Activated CD8-positive, alpha-beta memory T cell treated with anti-CD3 and anti-CD28 coated beads, Interleukin-2, amount 10 ng/mL, durations not matched to agents 7 days and 5 days (primary cell): ENCODE measurements around the gene SLC25A45. TPM values are rescaled to one million over a fixed set of nuclear protein-coding genes. Genes with fewer than 3 reads are reported as not detected.

Experiments
- ATAC-seq: fragments of 150-1000 bp; cut with Tn5 transposase; one replicate; pipeline ENCODE4 v1.10.0; 2021; ENCODE audit warnings: moderate library complexity
- CTCF ChIA-PET: fragments of 350-600 bp; sonication (Branson Sonifier 250); formaldehyde crosslinking; loops from one replicate; lab custom pipeline; 2021; ENCODE audit warnings: antibody characterized with exemption; lab: Charles Lee
- DNase-seq: peaks from one replicate; pipeline ENCODE4 v3.0.0-alpha.2; 2020
- H3K27ac Mint-ChIP-seq: one replicate; pipeline ENCODE4 v1.8.0; 2021; ENCODE audit warnings: mild to moderate bottlenecking, mixed read lengths
- H3K27me3 Mint-ChIP-seq: one replicate; pipeline ENCODE4 v1.8.0; 2021; ENCODE audit warnings: mixed read lengths
- H3K36me3 Mint-ChIP-seq: one replicate; pipeline ENCODE4 v1.8.0; 2021; ENCODE audit warnings: mild to moderate bottlenecking, mixed read lengths
- H3K4me1 Mint-ChIP-seq: one replicate; pipeline ENCODE4 v1.8.0; 2021; ENCODE audit warnings: mixed read lengths
- H3K4me3 Mint-ChIP-seq: one replicate; pipeline ENCODE4 v1.8.0; 2021; ENCODE audit warnings: mild to moderate bottlenecking, moderate library complexity, mixed read lengths
- H3K9me3 Mint-ChIP-seq: one replicate; pipeline ENCODE4 v1.8.0; 2022; ENCODE audit warnings: low read depth, mixed read lengths
- total RNA-seq, 2 experiments: library from RNA; stranded (reverse); gene quantifications; one replicate each; pipeline ENCODE4 v1.2.3, GENCODE V29; 2021

SLC25A45 gene
- total RNA-seq, 2 experiments from 2014 or later = 19.4 to 25.1 TPM

GRCh38 chr11:65396769-65397745 is 14.6 kb upstream of the SLC25A45 start:
- DNase-seq = no peak
- H3K4me3 Mint-ChIP-seq = no peak overlapping the region
- H3K27me3 Mint-ChIP-seq = no peaks in the 10 kb centered on the region
- H3K36me3 Mint-ChIP-seq = peaks cover 10% of the 10 kb centered on the region
- H3K4me1 Mint-ChIP-seq = no peaks in the 10 kb centered on the region
- H3K27ac Mint-ChIP-seq = no peak overlapping the region
- CTCF ChIA-PET = interaction anchor here (1.1 to 1.2 kb wide), 2 partner anchors 19 to 114 kb away, joined by 3 read pairs; no protein-coding TSS in a partner anchor
- no peak for ATAC-seq
- no peaks in the 10 kb centered on the region for H3K9me3 Mint-ChIP-seq

- CTCF ChIA-PET = no interaction called here
- H3K27ac Mint-ChIP-seq = no peak overlapping the region
These were observed 13.6 kb upstream of the SLC25A45 start for GRCh38 chr11:65395961-65396530.

GRCh38 chr11:65394125-65394536 is 11.7 kb upstream of the SLC25A45 start:
- CTCF ChIA-PET = no interaction called here
- Mint-ChIP-seq H3K27ac (no peak overlapping the region), H3K4me1 (peaks cover 15% of the 10 kb centered on the region), H3K4me3 (no peak overlapping the region), H3K27me3 (no peaks in the 10 kb centered on the region), H3K36me3 (peaks cover 9% of the 10 kb centered on the region), H3K9me3 (no peaks in the 10 kb centered on the region)
- DNase-seq (no peak), ATAC-seq (no peak)

More at GRCh38 chr11:65395961-65396530, 13.6 kb upstream of the SLC25A45 start:
- no peak for ATAC-seq
- Mint-ChIP-seq H3K27me3 (no peaks in the 10 kb centered on the region), H3K4me1 (peaks cover 2% of the 10 kb centered on the region), H3K36me3 (peaks cover 10% of the 10 kb centered on the region), H3K9me3 (no peaks in the 10 kb centered on the region), H3K4me3 (no peak overlapping the region)
- no peak for DNase-seq

- no peak for ATAC-seq
- no peak overlapping the region for H3K27ac Mint-ChIP-seq
- CTCF ChIA-PET = interaction anchor here (0.6 kb wide), 1 partner anchor 75 kb away, joined by 3 read pairs; no protein-coding TSS in a partner anchor
- H3K36me3 Mint-ChIP-seq = peaks cover 10% of the 10 kb centered on the region
- peaks cover 21% of the 10 kb centered on the region for H3K4me1 Mint-ChIP-seq
- no peak for DNase-seq
- H3K4me3 Mint-ChIP-seq = no peak overlapping the region
- no peaks in the 10 kb centered on the region for H3K27me3 Mint-ChIP-seq
- H3K9me3 Mint-ChIP-seq = no peaks in the 10 kb centered on the region
These were observed 11.2 kb upstream of the SLC25A45 start for GRCh38 chr11:65393513-65394079.

- H3K9me3 Mint-ChIP-seq = no peaks in the 10 kb centered on the region
- CTCF ChIA-PET = interaction anchor here (0.6 to 1.2 kb wide), 2 partner anchors 76 to 188 kb away, joined by 3 read pairs; no protein-coding TSS in a partner anchor
- ATAC-seq (no peak), DNase-seq (no peak)
- H3K36me3 Mint-ChIP-seq = peaks cover 11% of the 10 kb centered on the region
- H3K4me3 Mint-ChIP-seq = no peak overlapping the region
- H3K4me1 Mint-ChIP-seq = peaks cover 27% of the 10 kb centered on the region
- no peak overlapping the region for H3K27ac Mint-ChIP-seq
- no peaks in the 10 kb centered on the region for H3K27me3 Mint-ChIP-seq
These were observed 10.5 kb upstream of the SLC25A45 start for GRCh38 chr11:65392899-65393298.

- DNase-seq (no peak), ATAC-seq (no peak)
- no peaks in the 10 kb centered on the region for H3K27me3 Mint-ChIP-seq
- no peak overlapping the region for H3K4me3 Mint-ChIP-seq
- H3K36me3 Mint-ChIP-seq = peaks cover 9% of the 10 kb centered on the region
- CTCF ChIA-PET = interaction anchor here (1.2 kb wide), 1 partner anchor 187 kb away, joined by 3 read pairs; no protein-coding TSS in a partner anchor
- H3K9me3 Mint-ChIP-seq = no peaks in the 10 kb centered on the region
- H3K4me1 Mint-ChIP-seq = peaks cover 30% of the 10 kb centered on the region
- no peak overlapping the region for H3K27ac Mint-ChIP-seq
These were observed 9.9 kb upstream of the SLC25A45 start for GRCh38 chr11:65392186-65392829.

- Mint-ChIP-seq H3K4me1 (peaks cover 37% of the 10 kb centered on the region), H3K27me3 (no peaks in the 10 kb centered on the region), H3K9me3 (no peaks in the 10 kb centered on the region), H3K4me3 (no peak overlapping the region), H3K36me3 (peaks cover 7% of the 10 kb centered on the region), H3K27ac (no peak overlapping the region)
- no peak for DNase-seq
- CTCF ChIA-PET = interaction anchor here (0.8 to 1.4 kb wide), 3 partner anchors 18 to 135 kb away, joined by 3 read pairs; no protein-coding TSS in a partner anchor
- no peak for ATAC-seq
These were observed 8.6 kb upstream of the SLC25A45 start for GRCh38 chr11:65390996-65391395.

- Mint-ChIP-seq H3K27me3 (no peaks in the 10 kb centered on the region), H3K27ac (peak overlapping the region; percentile 5), H3K4me1 (peaks cover 43% of the 10 kb centered on the region), H3K9me3 (no peaks in the 10 kb centered on the region), H3K4me3 (no peak overlapping the region), H3K36me3 (peaks cover 7% of the 10 kb centered on the region)
- no peak for ATAC-seq
- no peak for DNase-seq
- CTCF ChIA-PET = interaction anchor here (0.9 to 4.0 kb wide), 3 partner anchors 19 to 119 kb away, joined by 3 to 24 read pairs (median 3); no protein-coding TSS in a partner anchor
These were observed 7.9 kb upstream of the SLC25A45 start for GRCh38 chr11:65390099-65390941.

GRCh38 chr11:65389294-65389980 is 7.0 kb upstream of the SLC25A45 start:
- Mint-ChIP-seq H3K27ac (peak overlapping the region; percentile 34), H3K36me3 (peaks cover 7% of the 10 kb centered on the region), H3K4me1 (peaks cover 52% of the 10 kb centered on the region), H3K4me3 (no peak overlapping the region), H3K27me3 (no peaks in the 10 kb centered on the region), H3K9me3 (no peaks in the 10 kb centered on the region)
- CTCF ChIA-PET = interaction anchor here (1.4 to 4.0 kb wide), 3 partner anchors 27 to 120 kb away, joined by 3 to 24 read pairs (median 6); no protein-coding TSS in a partner anchor
- ATAC-seq (no peak), DNase-seq (no peak)

- CTCF ChIA-PET = interaction anchor here (0.8 to 4.0 kb wide), 10 partner anchors 10 to 152 kb away, joined by 3 to 24 read pairs (median 6); no protein-coding TSS in a partner anchor
- ATAC-seq (no peak), DNase-seq (no peak)
- Mint-ChIP-seq H3K4me1 (peaks cover 59% of the 10 kb centered on the region), H3K4me3 (peak overlapping the region; percentile 24), H3K27me3 (no peaks in the 10 kb centered on the region), H3K27ac (peak overlapping the region; percentile 8), H3K9me3 (no peaks in the 10 kb centered on the region), H3K36me3 (peaks cover 7% of the 10 kb centered on the region)
These were observed 6.3 kb upstream of the SLC25A45 start for GRCh38 chr11:65388731-65389130.

- peak within 1 kb of the TSS; percentile 85 for H3K4me3 Mint-ChIP-seq
- peak; percentile 89 for DNase-seq
- CTCF ChIA-PET = interaction anchor here (0.9 to 4.0 kb wide), 15 partner anchors 19 to 172 kb away, joined by 3 to 24 read pairs (median 4); partner anchors contain the start of genes LTBP3, NEAT1 and SCYL1
- H3K4me1 Mint-ChIP-seq = peaks cover 75% of the 10 kb centered on the region
- no peaks in the 10 kb centered on the region for H3K27me3 Mint-ChIP-seq
- H3K27ac Mint-ChIP-seq = peak within 1 kb of the TSS; percentile 93
- peaks cover 7% of the 10 kb centered on the region for H3K36me3 Mint-ChIP-seq
- peak; percentile 63 for ATAC-seq
- no peaks in the 10 kb centered on the region for H3K9me3 Mint-ChIP-seq
These were observed 4.1 kb upstream of the SLC25A45 start, which contains the start of gene FRMD8 for GRCh38 chr11:65386307-65387140. FRMD8 (plus strand) TSS chr11:65386637; CDS start chr11:65387037, 400 bp downstream.
